ENCODE results near the gene CHSY3.

The CHSY3 gene

DNA sequence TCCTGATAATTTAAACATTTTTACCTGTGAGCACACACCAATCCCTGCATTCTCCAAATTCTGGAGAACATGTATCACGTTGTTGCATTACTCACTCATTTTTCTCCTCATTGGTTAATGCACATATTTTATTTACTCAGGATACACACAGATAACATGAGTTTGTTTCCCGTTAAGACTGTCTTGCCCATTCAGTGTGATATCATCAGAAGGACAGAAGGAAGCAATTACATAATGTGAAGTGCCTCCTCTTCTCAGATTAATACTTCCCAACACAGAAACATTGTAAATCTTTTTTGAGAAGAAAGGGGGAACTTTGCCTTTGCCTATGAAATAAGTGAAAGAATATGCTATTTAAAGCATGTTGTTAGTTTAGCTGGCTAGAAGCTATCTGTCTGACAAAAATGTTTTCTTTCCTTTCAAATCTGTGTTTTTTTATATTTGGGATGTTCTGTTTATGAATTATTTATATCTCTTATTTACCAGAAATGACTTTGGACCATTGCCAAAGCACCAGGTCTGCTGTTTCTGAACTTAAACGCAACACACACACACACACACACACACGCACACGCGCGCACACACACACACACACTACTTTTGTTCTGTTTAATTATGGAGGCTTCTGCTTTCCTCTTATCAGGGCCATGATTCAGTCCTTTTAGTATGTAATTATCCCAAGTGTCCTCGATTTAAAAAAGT lies 186.5 kb downstream of the CHSY3 start:
- FAIRE-seq (no peak), DNase-seq (ENCODE audit: low spot score) (no peak)

DNA sequence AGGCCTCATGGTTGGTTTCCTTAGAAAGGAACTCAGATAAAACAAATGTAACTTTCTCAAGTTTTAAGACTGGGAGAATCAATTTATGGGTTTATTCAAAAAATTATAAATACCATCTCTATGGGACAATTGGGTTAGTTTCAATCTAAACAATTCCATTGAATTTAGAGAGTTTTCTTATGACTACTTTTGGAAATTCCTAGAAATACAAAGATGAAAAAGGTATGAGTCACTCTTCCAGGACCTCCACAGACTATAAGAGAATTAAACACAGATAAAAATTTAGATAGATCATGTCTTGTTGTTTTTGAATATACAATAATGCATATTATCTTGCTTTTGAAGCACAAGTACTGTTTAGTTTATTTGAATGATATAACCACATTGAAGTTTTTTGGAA lies 188.7 kb downstream of the CHSY3 start:
- no peak for DNase-seq (ENCODE audit: low spot score)
- no peak for FAIRE-seq

DNA sequence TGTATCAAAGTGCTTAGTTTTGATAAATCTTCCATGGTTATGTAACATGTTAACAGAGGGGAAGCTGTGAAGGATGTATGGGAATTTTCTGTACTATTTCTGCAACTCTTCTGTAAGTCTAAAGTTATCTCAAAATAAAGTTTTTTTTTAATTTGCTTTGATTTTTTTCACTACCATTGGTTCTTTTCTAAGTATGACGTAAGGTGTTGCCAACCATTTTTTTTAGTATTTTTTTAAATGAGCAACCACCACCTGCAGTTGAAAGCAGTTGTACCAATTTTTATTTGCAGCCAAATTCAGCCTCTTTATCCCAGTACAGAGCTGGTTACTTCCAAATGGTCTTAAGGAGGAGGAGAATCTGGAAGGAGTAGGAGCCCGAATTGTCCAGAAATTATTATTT lies 192.2 kb downstream of the CHSY3 start:
- no peak for DNase-seq (ENCODE audit: low spot score)
- FAIRE-seq = no peak

DNA sequence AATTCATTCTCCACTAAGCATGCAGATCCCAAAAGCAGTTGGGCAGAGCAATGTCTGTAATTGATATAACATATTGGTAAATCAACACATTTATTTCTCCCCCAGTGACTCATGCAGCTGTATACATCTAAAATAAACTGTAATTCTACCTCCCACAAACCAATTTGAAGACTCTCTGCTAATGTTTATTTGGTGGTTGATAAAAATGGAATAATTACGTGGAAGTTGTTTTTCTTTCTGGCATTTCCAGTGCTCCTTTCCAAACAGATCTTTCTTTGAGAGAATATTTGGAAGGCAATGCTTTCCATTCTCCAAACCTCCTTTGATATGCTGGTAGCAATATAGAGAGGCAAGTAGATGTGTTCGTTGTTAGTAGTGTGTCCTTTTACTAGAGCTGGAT lies 194.7 kb downstream of the CHSY3 start:
- FAIRE-seq (no peak), DNase-seq (ENCODE audit: low spot score) (no peak)

DNA sequence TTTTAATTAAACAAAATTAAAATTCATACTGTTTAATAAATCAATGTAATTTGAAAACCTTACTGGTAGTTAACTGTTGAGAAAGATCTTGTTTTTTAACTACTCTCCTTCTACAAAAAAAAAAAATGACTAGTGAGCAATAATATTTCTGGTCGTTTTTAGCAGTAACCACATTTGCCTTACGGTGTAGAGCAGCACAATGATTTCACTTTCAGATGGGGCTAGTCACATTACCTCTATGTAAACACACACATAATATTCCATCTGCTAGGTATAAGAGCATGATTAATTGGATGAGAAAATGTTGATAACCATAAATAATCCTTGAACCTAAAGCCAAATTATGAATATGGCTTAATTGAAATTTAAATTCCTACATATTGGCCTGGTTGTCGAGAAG lies 198.1 kb downstream of the CHSY3 start:
- DNase-seq (ENCODE audit: low spot score) (no peak), FAIRE-seq (no peak)

DNA sequence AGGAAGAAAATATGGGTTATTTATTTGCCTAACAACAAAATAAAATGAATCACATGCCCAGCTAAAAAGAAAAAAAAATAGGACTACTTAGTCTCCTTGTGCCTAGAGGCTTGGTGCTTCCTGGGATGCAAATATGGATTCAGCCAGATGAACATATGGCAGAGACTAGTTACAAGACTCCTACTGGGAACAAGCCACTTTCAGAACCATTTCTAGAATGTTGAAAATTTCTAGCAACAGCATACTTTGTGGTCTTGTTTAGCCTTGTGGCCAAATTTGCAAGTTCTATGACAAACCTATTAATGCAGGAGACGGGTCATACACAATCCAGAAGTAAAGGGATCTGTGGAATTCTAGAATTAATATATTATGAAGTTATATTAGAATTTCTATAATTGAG lies 198.7 kb downstream of the CHSY3 start:
- DNase-seq (ENCODE audit: low spot score) = no peak
- FAIRE-seq = no peak

DNA sequence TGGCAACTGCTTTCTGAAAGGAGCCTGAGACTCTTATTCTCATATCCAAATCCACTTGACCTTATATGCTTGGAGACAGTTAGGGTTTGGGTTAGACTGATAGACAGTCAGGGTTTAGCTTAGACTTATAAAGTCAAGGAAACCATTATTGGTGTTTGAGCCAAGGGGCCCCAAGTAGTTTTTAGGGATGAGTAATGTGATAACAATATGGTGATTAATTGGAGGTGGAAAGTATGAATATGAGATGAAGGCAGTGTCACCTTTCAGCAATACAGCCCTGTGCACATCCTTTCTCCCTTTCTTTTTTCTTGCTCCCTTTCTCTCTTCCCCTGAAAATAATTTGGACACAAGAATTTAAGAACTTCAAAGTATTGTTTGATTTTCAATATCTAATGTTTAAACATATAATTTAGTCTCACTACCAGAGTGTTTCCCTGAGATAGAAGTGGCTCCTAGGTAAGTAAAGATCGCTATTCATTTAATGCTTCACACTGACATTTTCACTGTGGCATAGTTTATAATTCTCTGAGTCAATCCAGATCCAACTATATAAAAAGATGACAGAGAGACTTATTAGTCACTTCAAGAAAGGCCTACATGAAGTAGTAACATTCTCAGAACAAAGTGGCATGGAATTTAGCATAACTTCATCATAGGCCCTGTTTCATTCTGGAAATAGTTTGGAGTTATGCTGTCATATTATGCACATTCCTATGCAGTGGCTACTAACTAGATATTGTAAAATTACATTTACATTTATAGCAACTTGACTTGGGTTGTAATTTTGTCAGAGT lies 200.8 kb downstream of the CHSY3 start:
- FAIRE-seq = no peak
- no peak for DNase-seq (ENCODE audit: low spot score)

DNA sequence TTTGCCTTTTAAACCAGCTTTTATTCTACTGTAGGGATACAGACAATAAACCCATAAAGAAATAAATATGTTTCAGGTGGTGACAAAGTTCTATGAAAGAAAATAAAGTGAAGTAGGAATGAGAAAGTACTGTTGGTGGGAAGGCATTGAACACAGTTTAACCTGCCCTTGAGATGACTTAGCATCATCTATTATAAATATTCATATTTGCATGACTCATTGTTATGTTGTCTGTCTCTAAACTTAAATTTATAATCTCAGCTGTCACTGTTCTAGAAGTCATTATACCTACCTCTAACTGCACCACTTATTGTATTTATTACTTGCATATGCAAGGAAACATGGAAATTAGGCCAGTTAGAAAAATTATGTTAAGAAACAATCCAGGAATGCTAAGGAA lies 202.2 kb downstream of the CHSY3 start:
- FAIRE-seq (no peak), DNase-seq (ENCODE audit: low spot score) (no peak)

DNA sequence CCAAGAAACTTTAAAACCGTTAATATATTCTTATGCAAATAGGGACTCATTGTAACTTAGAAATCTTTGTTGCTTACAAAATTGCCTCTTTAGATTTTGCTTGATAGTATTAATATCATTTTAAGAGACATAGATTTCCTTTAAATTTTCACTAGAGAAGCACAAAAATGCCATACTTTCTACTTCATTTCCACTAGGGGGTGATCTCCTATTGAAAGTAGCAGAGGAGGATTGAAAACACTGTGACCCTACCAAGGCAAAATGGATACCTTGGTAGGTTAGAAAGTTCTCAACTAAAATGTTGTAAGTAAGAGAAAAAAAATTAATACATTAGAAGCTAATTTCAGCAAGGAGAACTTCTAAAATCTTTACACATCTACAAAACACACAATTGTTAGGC lies 204.9 kb downstream of the CHSY3 start:
- DNase-seq (ENCODE audit: low spot score) = peak; percentile 49
- FAIRE-seq = peak; percentile 80

DNA sequence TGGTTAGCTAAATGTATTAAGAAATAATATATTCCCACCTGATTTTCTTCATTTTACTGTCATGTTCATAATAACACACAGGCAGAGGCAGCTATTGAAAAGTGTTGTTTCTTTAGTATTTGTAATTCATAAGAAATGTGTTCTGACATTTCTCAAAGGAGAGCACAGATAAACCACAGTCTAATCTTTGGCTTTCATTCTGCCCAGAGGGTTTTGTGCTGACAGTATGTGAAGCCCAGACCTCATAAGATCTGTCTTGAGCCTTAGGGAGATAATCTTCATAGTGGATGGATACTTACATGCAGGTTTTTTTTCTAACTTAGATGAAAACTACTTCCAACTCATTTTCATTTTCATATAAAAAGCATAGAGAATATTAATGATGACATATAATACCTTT lies 206.1 kb downstream of the CHSY3 start:
- no peak for FAIRE-seq
- no peak for DNase-seq (ENCODE audit: low spot score)

DNA sequence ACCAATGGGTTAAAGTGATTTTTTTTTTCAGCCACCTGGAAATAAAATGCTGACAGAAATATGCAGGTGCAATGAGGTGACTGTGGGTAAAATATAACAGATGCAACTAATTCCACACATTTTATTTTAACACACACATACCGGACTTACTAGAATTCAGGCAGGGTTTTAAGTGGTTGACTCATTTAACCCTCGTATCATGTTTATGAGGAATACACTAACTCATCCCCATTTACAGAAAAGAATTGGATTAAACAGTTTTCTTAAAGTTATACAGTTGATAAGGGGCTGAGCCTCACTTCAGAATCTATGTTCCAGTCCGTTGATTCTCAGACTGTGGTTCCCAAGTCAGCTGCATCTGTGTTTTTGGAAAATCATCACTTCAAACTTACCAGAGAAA lies 207.5 kb downstream of the CHSY3 start:
- DNase-seq (ENCODE audit: low spot score) (no peak), FAIRE-seq (no peak)

DNA sequence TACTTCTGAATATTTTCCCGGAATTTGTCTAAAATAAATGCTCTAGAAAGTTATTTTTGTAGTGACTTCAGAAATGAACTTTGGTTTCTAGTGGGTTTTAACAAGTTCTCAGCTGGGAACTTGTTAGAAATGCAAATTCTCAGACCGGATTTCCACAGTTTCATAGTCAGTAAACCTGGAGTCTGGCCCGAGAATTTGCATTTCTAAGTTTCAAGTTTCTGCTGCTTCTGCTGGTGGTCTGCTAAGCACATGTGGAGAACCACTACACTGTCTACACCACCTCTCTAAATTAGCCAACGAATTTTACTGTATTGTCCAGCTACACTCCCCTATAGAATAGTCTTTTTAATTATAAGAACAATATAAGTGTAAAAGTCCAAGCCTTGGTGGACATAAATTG lies 208.0 kb downstream of the CHSY3 start:
- no peak for FAIRE-seq

DNA sequence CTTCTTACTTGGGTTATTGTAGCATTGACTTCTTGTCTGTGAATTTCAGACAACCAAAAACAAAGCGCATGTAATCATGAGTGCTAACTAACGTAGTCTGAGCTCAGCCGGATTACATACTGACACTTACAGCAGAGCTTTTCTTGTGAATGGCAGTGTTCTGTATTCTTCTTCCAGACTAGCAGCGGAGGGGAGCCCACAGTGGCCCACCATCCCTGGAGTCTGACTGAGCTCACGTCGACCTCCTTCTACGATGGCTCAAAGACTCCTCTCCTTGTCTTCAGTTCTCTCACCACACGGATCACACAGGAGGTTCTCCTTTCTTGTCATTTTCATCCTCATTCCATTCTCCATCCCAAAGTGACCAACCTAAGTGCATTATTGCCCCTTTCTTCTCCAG lies 211.4 kb downstream of the CHSY3 start:
- no peak for FAIRE-seq

More for the DNA sequence above, 208.0 kb downstream of the CHSY3 start:
- no peak for DNase-seq (ENCODE audit: low spot score)

DNA sequence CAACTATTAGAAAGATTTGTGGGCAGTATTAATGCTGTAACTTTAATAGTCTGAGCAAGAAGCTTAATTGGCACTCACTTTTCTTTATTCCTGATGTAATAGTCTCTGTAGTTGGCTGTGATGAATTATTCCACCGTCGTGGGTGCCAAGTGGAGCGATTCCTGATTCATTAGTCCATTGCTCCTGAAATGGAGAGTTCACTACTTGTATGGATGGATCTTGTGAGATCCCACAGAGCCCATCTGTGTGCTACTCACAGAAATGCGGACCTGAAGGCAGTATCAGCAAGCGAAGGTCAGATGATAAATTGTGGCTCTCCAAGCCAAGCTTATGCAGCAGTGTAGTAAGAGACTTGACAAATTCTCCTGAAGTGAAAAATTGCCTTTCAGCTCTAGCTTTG lies 212.2 kb downstream of the CHSY3 start:
- FAIRE-seq (no peak), DNase-seq (ENCODE audit: low spot score) (no peak)

More for the DNA sequence above, 211.4 kb downstream of the CHSY3 start:
- no peak for DNase-seq (ENCODE audit: low spot score)

DNA sequence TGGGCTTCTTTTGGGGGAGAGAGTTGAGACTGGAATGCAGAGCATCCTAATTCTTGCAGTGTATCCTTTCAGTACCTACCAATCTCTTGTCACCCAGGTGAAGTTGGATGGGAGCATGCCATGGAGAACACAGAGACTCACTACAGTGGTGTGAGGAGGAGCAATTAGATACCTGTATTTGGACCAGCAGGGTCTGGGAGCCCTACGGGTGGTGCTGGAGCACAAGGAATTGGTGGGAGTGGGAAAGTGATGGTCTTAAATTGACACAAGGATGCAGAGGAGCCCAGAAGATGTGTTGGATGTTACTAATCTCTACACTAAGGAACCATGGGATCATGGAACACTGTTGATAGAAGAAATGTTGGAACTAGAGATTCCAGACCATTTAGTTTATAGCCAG lies 212.7 kb downstream of the CHSY3 start:
- FAIRE-seq (no peak), DNase-seq (ENCODE audit: low spot score) (no peak)

DNA sequence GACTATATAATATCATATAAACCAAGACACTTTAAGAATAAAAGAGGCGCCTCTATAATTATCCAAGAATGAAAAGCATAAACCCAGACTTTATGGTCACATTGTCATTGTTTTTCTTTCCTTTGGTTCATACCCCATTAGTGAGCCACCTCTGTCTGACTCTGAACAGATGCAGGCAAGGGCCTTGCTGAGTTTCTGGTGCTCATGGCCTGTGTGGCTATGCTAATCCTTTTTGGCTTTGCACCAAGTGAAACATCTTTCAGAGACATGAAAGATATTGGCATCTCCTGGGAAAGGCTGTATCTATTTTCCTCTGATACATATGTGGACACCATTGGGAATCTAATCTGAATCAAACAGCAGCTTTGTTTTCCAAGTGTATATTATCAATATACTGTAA lies 222.5 kb downstream of the CHSY3 start:
- DNase-seq (ENCODE audit: low spot score) = no peak
- FAIRE-seq = no peak

DNA sequence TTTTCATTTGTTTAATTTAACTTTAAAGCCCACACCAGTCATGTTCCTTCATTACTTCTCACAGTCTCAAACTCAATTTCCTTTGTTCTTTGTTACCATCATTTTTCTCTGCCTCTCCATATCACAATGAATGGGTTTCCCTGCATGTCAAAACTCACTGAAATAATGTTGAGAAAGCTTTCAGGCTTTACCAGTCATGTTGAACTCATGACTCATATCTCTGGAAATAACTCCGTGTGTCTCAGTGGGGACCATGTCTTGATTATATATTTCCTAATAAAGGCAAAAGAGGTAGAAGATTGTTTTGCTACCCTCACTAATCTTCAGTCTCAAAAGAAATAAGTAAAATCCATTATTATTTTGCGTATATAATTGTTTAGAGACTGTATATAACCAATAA lies 231.2 kb downstream of the CHSY3 start:
- DNase-seq (ENCODE audit: low spot score) = peak; percentile 29

DNA sequence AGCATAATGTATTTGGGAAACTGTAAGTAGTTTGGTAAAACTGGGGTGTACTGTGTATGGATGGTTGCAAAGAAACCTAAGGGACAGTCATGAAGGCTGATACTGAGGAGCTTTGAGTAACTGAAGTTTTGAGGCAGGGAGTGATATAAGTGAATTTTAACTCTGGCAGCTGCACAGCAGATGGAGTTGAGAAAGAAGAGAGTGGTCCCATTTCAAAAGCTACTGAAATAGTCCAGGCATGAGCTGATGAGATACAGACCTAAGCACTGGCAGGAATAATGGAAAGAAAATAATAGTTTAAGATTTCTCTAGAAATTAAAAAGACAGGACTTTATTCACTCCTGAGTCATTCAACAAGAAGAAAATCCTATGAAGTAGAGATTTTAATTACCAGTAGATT lies 232.0 kb downstream of the CHSY3 start:
- DNase-seq (ENCODE audit: low spot score) = no peak
- FAIRE-seq = no peak

More for the DNA sequence above, 231.2 kb downstream of the CHSY3 start:
- FAIRE-seq = peak; percentile 83

DNA sequence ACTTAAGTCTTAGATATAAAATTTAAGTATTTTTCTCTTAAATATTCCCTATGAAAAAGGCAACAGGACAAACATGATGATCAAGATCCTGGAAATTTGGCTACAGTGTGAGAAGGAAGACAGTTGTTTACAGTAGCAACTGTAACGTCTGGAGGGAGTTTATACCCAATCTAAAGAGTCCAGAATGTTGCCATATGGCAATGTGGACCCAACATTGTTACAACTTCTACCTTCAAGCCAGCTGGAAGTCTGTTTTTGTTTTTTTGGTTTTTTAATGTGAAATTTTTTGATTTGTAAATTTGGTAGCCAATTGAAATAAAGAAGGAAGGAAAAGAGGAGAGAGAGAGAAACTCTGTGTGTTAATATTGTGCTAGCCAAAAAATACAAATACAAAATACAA lies 233.4 kb downstream of the CHSY3 start:
- FAIRE-seq (no peak), DNase-seq (ENCODE audit: low spot score) (no peak)

DNA sequence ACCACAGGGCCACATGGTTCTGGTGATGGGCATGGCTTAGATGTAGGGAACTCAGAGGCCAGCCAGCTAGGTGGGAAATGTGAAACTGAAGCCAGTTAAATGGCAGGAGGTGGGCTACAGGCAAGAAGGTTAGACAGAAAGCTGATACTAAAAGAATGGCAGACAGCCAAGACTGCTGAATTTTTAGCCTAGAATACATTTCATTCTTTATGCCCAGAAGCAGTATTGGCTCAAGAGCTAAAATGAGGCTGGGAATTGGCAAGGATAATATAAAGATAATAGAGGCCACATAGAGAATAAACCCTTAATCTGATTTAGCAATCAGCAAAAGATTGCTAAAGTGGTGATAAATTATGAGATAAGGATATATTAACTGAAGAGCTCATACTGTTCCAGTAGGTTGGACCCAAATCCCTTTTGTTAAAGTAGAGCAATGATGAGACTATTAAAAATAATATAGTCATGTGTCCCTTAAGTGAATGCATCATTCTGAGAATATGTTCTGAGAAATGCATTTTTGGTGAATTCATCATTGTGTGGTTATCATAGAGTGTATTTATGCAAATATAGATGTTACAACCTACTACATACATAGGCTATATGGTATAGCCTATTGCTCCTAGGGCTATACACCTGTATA lies 234.3 kb downstream of the CHSY3 start:
- no peak for FAIRE-seq
- no peak for DNase-seq (ENCODE audit: low spot score)

DNA sequence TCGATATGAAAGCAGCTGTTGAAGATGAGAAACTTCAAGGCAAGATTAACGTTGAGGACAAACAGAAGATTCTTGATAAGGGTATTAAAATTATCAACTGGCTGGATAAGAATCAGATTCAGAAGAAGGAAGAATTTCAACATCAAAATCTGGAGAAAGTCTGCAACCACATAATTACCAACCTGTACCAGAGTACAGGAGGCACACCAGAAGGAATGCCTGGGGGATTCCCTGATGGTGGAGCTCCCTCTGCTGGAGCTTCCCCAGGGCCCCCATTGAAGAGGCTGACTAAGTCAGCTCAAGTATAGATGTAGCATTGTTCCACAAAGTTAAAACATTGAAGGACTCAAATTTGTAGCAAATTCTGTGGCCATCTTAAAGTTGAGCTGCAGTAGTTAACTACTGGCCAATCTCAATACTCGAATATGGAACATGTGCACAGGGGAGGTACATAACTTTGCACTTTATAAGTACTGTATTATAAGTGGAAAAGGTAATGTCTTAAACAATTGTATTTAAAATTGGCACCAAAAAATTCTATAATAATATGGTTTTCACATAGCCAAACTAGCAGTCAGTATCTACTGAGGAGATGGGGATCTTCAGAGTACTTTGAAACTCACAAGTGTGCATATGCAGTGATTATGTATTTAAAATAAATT lies 237.5 kb downstream of the CHSY3 start:
- FAIRE-seq = no peak
- no peak for DNase-seq (ENCODE audit: low spot score)

DNA sequence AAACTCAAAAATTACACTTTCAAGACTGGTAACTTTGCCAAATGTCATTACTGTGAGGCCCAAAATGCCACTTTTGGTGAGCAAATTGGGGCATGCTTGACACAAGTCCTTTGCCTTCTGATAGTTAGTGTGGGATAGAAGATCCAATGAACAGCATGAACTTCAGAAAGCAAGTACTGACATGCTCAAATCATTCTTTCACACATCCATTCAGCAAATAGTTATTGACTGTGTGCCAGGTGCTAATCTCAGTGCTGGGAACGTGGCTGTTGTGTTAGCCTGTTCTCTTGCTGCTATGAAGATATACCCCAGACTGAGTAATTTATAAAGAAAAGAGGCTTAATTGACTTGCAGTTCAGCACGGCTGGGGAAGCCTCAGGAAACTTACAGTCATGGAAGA lies 247.0 kb downstream of the CHSY3 start:
- DNase-seq (ENCODE audit: low spot score) (no peak), FAIRE-seq (no peak)

All from RCC 7860 (cell line).